HL-60 (cell line): ENCODE data around the gene ASCC1.

Experiments
- DNase-seq, 2 experiments: peaks; one replicate each; pipeline ENCODE4 v3.0.0-alpha.2; 2010 to 2020; ENCODE audit warnings: low read depth in 1 of 2, low spot score in 1 of 2
- H3K27ac ChIP-seq: fragments of 250-450 bp; sonication (Bioruptor Pico); replicated peaks from 2 replicates; pipeline ENCODE4 v1.5.1; 2020; ENCODE audit warnings: mild to moderate bottlenecking, moderate library complexity
- H3K27me3 ChIP-seq: fragments of 250-450 bp; sonication (Bioruptor Pico); 2 replicates; pipeline ENCODE4 v1.5.1; 2021; ENCODE audit warnings: mild to moderate bottlenecking, moderate library complexity; ENCODE audit not compliant: insufficient read depth, poor library complexity, severe bottlenecking
- H3K4me3 ChIP-seq: replicated peaks from 2 replicates; pipeline ENCODE4 v1.5.1; 2011; ENCODE audit warnings: mild to moderate bottlenecking, control low read depth, low read length; ENCODE audit not compliant: insufficient read depth
- CTCF ChIP-seq: IDR thresholded peaks from one replicate; pipeline ENCODE4 v1.5.1; 2011; ENCODE audit warnings: low read length, control low read depth, inconsistent platforms; ENCODE audit not compliant: insufficient read depth
- GABPA ChIP-seq: IDR thresholded peaks from 2 replicates; pipeline ENCODE4 v1.6.1; 2012; ENCODE audit warnings: low read depth
- POLR2AphosphoS5 ChIP-seq: IDR thresholded peaks from 2 replicates; pipeline ENCODE4 v1.6.1; 2012; ENCODE audit warnings: low read depth
- REST ChIP-seq: IDR thresholded peaks from 2 replicates; pipeline ENCODE4 v1.6.1; 2012; ENCODE audit warnings: low read depth; ENCODE audit not compliant: insufficient replicate concordance
- SPI1 ChIP-seq: IDR thresholded peaks from 2 replicates; pipeline ENCODE4 v1.6.1; 2012; ENCODE audit warnings: low read depth, mild to moderate bottlenecking, borderline replicate concordance

ASCC1 gene

GRCh38 chr10:72233621-72234020 is 17.5 kb upstream of the ASCC1 start:
- DNase-seq, result no peak
- no peak for TF ChIP-seq POLR2AphosphoS5
- no peak for TF ChIP-seq GABPA
- TF ChIP-seq REST, result no peak
- TF ChIP-seq CTCF, result no peak
- no peak for TF ChIP-seq SPI1
- Histone ChIP-seq H3K27me3 (no peaks in the 10 kb centered on the region), H3K4me3 (no peak overlapping the region), H3K27ac (no peak overlapping the region; the same call in 1 of the 2 replicates)

- H3K27me3 ChIP-seq, result no peaks in the 10 kb centered on the region
- no peak overlapping the region for H3K27ac ChIP-seq
- H3K4me3 ChIP-seq, result no peak overlapping the region
- DNase-seq, result no peak
- no peak for TF ChIP-seq REST
Observed at GRCh38 chr10:72229261-72230251, 13.5 kb upstream of the ASCC1 start.

DNA sequence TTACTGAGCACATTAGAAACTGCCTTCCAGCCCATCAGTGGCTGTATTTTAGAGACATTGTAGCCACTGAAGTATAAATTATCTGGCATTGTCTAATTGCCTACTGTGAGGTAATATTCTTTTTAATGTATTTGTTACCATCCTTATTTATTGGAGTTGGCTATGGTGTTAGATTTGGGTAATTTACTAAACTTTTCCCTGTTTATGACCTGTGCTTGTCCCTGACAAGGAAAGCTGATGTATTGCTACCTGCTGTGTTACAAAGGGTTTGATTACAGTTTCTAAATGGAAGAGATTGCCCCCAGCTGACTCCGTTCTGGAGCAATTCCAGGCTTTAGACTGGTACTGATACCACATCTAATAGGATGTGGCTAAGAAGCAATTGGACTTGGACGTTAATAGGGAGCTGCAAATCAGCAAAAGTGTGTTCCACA is 12.3 kb upstream of the ASCC1 start:
- DNase-seq, result no peak
- H3K27ac ChIP-seq, result no peak overlapping the region
- no peak overlapping the region for H3K4me3 ChIP-seq
- no peaks in the 10 kb centered on the region for H3K27me3 ChIP-seq
- no peak for TF ChIP-seq GABPA
- no peak for TF ChIP-seq SPI1
- TF ChIP-seq CTCF, result no peak
- TF ChIP-seq POLR2AphosphoS5, result no peak
- no peak for TF ChIP-seq REST
